Prostate gland (tissue), 2 donors: ENCODE measurements around the gene KDSR.

Experiments
- CTCF ChIP-seq, 4 experiments: fragments of 200-600 bp in 2 of 4; fragments of 450-650 bp in 2 of 4; sonication (generic) in 2 of 4; IDR thresholded peaks; 1 replicate in 3 of 4; 2 replicates in 1 of 4; pipeline ENCODE4 v1.5.1; 2016 to 2019; ENCODE audit warnings: antibody characterized with exemption in 4 of 4, mild to moderate bottlenecking in 2 of 4, moderate library complexity in 2 of 4
- POLR2AphosphoS5 ChIP-seq: sonication (generic); formaldehyde crosslinking; IDR thresholded peaks from one replicate; pipeline ENCODE4 v1.6.1; 2017; ENCODE audit warnings: antibody characterized with exemption

DNA sequence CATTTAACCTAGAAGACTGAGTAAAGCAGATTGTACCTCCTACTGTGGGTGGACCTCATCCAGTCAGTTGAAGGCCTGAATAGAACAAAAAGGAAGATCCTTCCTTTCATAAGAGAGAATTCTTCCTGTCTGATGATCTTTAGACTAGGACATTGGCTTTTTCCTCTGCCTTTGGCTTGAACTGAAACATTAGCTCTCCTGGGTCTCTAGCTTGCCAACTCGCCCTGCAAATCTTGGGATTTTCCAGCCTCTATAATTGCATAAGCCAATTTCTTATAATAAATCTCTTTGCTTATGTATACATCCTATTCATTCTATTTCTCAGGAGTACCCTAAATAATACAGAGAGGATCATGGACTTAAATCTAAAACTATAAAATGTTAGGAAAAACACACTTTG is 6.2 kb upstream of the KDSR start:
- TF ChIP-seq POLR2AphosphoS5 (no peak), CTCF (IDR thresholded peaks at IDR 0.05) (no peak)
